ENCODE data around the gene EVI2B.

The EVI2B gene

DNA sequence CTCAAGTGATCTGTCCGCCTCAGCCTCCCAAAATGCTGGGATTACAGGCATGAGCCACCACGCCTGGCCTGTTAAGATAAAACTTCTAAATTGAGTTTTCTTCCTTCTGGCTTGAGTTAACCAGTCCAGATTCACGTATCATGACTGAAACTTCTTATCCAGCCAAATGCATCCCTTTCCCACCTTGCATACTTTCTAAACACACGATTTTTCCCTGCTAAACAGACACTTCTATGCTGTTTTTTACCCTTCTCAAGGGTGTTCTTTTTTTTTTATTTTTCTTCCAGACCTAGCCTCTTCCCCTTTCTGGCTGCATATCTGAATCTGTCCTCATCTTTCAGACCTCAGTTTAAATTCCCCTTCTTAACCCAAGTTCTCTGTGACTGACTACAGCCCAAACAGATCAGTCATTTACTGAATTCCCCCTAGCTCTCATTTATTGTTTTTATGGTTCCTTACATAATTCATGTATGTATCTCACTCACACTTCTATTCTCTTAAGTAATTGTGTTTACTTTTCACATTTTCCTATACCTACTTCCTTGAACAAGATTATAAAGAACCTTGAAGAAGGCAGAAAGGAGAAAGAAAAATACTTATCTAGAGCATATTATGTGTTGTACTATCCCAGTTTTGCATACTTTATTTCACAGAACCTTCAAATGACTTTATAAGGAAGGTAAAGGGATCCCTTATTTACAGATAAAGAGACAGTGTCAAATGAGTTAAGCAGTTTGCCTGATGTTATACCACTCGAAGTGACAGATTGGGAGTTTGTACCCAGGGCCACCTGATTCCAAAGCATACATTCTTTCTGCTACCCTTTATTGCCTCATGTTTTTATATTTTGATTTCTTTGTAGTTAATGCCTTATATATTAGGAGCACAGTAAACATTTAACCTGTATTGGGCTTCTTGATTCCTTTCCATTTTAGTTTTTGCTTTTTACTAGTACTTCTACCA, 5.2 kb downstream of the EVI2B start:
- TF ChIP-seq CTCF (conservative IDR thresholded peaks at IDR 0.05) (no peak), ZFX (IDR thresholded peaks at IDR 0.05) (no peak)
- H3K27ac ChIP-seq: no peak overlapping the region

DNA sequence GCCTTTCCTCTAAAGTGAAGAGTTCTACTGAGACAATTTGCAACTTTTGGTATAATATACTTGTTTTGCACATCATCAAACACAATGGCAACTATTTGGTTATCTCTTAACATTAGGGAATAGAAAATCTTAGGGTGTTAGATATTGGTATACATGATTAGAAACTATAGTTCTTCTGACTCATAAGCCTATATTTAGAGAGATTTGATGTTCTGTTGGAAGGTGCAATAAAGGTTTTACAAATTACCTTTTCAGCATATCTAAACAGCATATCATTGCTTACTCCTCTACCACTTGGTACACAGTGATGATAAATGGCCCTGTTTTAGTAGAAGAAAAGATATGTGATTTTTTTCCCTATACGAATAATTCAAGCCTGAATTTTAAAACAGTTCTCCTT, 6.2 kb downstream of the EVI2B start:
- H3K27ac ChIP-seq: no peak overlapping the region
- no peak for TF ChIP-seq CTCF (conservative IDR thresholded peaks at IDR 0.05)
- TF ChIP-seq ZFX (IDR thresholded peaks at IDR 0.05): no peak

DNA sequence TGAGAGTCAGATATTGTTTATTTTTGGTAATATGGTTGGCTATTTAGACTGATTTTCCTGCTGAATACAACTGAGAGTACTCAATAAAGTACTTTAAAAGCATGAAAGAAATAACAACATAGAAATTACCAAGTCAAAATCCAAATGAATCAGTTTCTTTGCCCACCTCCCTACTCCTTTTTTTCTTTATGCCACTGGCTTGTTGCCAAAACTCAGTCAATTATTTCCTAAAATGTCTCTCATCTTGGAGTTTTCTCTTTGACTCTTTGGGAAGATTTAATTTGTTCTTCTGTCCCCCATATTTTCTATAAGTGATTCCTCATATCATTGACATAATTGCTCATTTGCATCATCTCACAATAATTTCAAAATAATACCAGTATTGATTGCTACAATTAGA, 14.2 kb downstream of the EVI2B start:
- no peak for TF ChIP-seq CTCF (conservative IDR thresholded peaks at IDR 0.05)
- no peak for TF ChIP-seq ZFX (IDR thresholded peaks at IDR 0.05)
- H3K27ac ChIP-seq: no peak overlapping the region

GRCh38 chr17:31297090-31297489, 16.8 kb downstream of the EVI2B start, which contains the start of gene OMG:
Gene OMG, minus strand, starts transcription at chr17:31297239. Its CDS starts 908 bp downstream, at chr17:31296331.
- H3K27ac ChIP-seq: no peak within 1 kb of the TSS
- no peak for TF ChIP-seq CTCF (conservative IDR thresholded peaks at IDR 0.05)
- no peak for TF ChIP-seq ZFX (IDR thresholded peaks at IDR 0.05)

GRCh38 chr17:31296142-31296541, 17.7 kb downstream of the EVI2B start:
- TF ChIP-seq CTCF (conservative IDR thresholded peaks at IDR 0.05) (no peak), ZFX (IDR thresholded peaks at IDR 0.05) (no peak)
- H3K27ac ChIP-seq: no peak overlapping the region

DNA sequence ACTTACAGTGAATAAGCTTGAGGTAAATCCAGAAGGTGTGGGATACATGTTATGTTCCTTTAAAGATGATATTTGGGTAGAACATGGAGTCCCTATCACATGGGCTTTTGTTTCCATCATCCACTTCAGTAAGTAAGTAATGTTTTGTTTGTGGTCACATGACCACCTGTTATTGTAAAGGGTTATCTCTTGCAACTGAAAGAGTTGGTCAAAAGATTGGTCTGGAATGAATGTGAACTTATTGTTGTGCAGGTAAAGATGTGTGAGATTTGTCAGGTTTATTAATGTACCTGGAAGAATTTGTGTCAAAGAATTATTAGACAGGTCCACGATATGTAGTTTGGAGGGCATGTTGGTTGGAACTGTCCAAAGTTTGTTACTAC, 18.4 kb downstream of the EVI2B start:
- TF ChIP-seq ZFX (IDR thresholded peaks at IDR 0.05): no peak
- TF ChIP-seq CTCF (conservative IDR thresholded peaks at IDR 0.05): no peak
- H3K27ac ChIP-seq: no peak overlapping the region

DNA sequence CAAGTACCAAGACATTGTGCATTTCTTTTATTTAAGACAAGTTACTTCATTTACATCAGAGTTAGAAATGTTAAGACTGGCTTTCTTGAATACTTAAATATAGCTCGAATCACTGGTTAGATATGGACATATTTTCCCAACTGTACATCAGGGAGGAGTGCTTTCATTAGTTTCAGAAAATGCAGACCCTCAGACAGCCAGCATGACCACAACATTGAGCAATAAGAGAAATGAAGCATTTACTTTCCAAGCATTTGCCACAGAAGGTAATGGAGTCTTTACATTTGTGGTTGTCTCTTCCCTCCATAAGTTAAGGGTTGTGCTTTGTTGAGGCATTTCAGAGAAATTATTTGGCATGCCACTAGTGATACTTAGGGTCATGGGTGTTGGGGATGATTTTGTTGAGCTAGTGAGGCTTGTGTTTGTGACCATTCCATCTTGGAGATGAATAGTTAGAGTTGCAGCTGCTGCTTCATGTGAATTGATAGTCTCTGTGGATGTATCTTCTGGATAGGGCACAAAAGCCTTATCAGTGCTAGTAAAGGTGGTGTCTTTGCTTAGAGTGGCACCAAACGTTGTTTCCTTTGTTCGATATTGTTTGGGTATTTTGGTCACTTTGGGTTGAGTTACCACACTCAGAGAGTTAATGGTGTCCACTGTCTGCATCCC, 18.9 kb downstream of the EVI2B start:
- H3K27ac ChIP-seq: no peak overlapping the region
- TF ChIP-seq CTCF (conservative IDR thresholded peaks at IDR 0.05): no peak
- no peak for TF ChIP-seq ZFX (IDR thresholded peaks at IDR 0.05)

All from C4-2B (cell line).